Measurements from ENCODE around the gene PTPRN2.
"Not testable (repeated sequence)": the region's sequence is repeated elsewhere in the genome, so short reads cannot be mapped to it uniquely, and the experiment has no call there.

The PTPRN2 gene

GRCh38 chr7:157996359-157997079 is 591.1 kb downstream of the PTPRN2 start:
- DNase-seq: no peak

GRCh38 chr7:157995815-157996214 is 591.8 kb downstream of the PTPRN2 start:
- no peak for DNase-seq

- no peak for DNase-seq
These were observed 593.3 kb downstream of the PTPRN2 start for GRCh38 chr7:157994319-157994718.

- DNase-seq: no peak
These were observed 594.1 kb downstream of the PTPRN2 start for GRCh38 chr7:157993406-157994105.

- DNase-seq: no peak
These were observed 595.0 kb downstream of the PTPRN2 start for GRCh38 chr7:157992511-157993160.

- no peak for DNase-seq
These were observed 595.9 kb downstream of the PTPRN2 start for GRCh38 chr7:157991761-157992160.

GRCh38 chr7:157991351-157991750 is 596.3 kb downstream of the PTPRN2 start:
- no peak for DNase-seq

GRCh38 chr7:157990881-157991250 is 596.8 kb downstream of the PTPRN2 start:
- no peak for DNase-seq

- no peak for DNase-seq
These were observed 597.3 kb downstream of the PTPRN2 start for GRCh38 chr7:157990226-157990880.

GRCh38 chr7:157989589-157989988 is 598.0 kb downstream of the PTPRN2 start:
- no peak for DNase-seq

GRCh38 chr7:157987906-157988305 is 599.7 kb downstream of the PTPRN2 start:
- DNase-seq: no peak

GRCh38 chr7:157986051-157986450 is 601.6 kb downstream of the PTPRN2 start:
- no peak for DNase-seq

GRCh38 chr7:157985636-157986035 is 602.0 kb downstream of the PTPRN2 start:
- DNase-seq: no peak

- no peak for DNase-seq
These were observed 603.0 kb downstream of the PTPRN2 start for GRCh38 chr7:157984423-157985163.

GRCh38 chr7:157983502-157984422 is 603.9 kb downstream of the PTPRN2 start:
- no peak for DNase-seq

- no peak for DNase-seq
These were observed 605.8 kb downstream of the PTPRN2 start for GRCh38 chr7:157981778-157982177.

GRCh38 chr7:157980774-157981173 is 606.8 kb downstream of the PTPRN2 start:
- no peak for DNase-seq

GRCh38 chr7:157980341-157980731 is 607.3 kb downstream of the PTPRN2 start:
- DNase-seq: not testable (repeated sequence)

GRCh38 chr7:157979636-157980340 is 607.8 kb downstream of the PTPRN2 start:
- DNase-seq: no peak

- no peak for DNase-seq
These were observed 608.9 kb downstream of the PTPRN2 start for GRCh38 chr7:157978766-157979165.
